SK-N-SH (cell line): Measurements from ENCODE around the gene VWA5B1. TPM values are rescaled to one million over a fixed set of nuclear protein-coding genes. Genes with fewer than 3 reads are reported as not detected.
A peak's percentile ranks its signal among the peaks of the same experiment; 100 is the strongest.

Source experiments
- CTCF ChIA-PET: fragments of 300-600, 350-600 bp; formaldehyde crosslinking; extraction: SDS; loops from one replicate; lab custom pipeline; 2021; lab: Yijun Ruan, JAX
- POLR2A ChIA-PET: fragments of 350-600 bp; sonication (Branson Sonifier 250); formaldehyde crosslinking; extraction: SDS; loops from one replicate; lab custom pipeline; 2020; ENCODE audit warnings: antibody characterized with exemption, inconsistent platforms; lab: Yijun Ruan, JAX
- DNase-seq: peaks from one replicate; pipeline ENCODE4 v3.0.0; 2012
- H2AFZ ChIP-seq: fragments of 200-600 bp; sonication (generic); 2 replicates; pipeline ENCODE4 v1.8.1; 2016; ENCODE audit warnings: antibody characterized with exemption, mild to moderate bottlenecking, low read depth
- H3F3A ChIP-seq: fragments of 200-600 bp; sonication (generic); replicated peaks from 2 replicates; pipeline ENCODE3; 2016; ENCODE audit warnings: antibody characterized with exemption, mild to moderate bottlenecking; ENCODE audit not compliant: insufficient read depth
- H3K27ac ChIP-seq, 2 experiments: fragments of 200-500 bp in 1 of 2; fragments of 200-600 bp in 1 of 2; sonication (Bioruptor generic) in 1 of 2; sonication (generic), shearing (Covaris generic) in 1 of 2; 2 replicates each; pipeline versions ENCODE4 v1.5.1 to v1.6.1; 2014 to 2016; ENCODE audit warnings: low read depth in 2 of 2, inconsistent platforms in 1 of 2, low read length in 1 of 2, mild to moderate bottlenecking in 1 of 2, mixed read lengths in 1 of 2
- H3K27me3 ChIP-seq: fragments of 200-600 bp; sonication (generic), shearing (Covaris generic); 2 replicates; pipeline ENCODE4 v1.6.1; 2016; ENCODE audit warnings: mixed run types; ENCODE audit not compliant: insufficient read depth
- H3K36me3 ChIP-seq, 2 experiments: fragments of 200-500 bp in 1 of 2; fragments of 200-600 bp in 1 of 2; sonication (Bioruptor generic) in 1 of 2; sonication (generic) in 1 of 2; replicated peaks in 1 of 2; 2 replicates each; pipeline versions ENCODE3 to v1.5.1; 2014 to 2016; ENCODE audit warnings: low read length in 1 of 2, mild to moderate bottlenecking in 1 of 2; ENCODE audit not compliant: insufficient read depth in 2 of 2, control insufficient read depth in 1 of 2
- H3K4me1 ChIP-seq, 2 experiments: fragments of 200-500 bp in 1 of 2; fragments of 200-600 bp in 1 of 2; sonication (Bioruptor generic) in 1 of 2; sonication (generic), shearing (Covaris generic) in 1 of 2; 2 replicates each; pipeline versions ENCODE4 v1.5.1 to v1.6.1; 2014 to 2016; ENCODE audit warnings: low read depth in 1 of 2, low read length in 1 of 2, mixed run types in 1 of 2; ENCODE audit not compliant: insufficient read depth in 2 of 2, control insufficient read depth in 1 of 2
- H3K4me2 ChIP-seq: fragments of 200-600 bp; sonication (generic), shearing (Covaris generic); 2 replicates; pipeline ENCODE4 v1.6.1; 2017; ENCODE audit warnings: mixed run types
- H3K4me3 ChIP-seq, 2 experiments: fragments of 200-500 bp in 1 of 2; fragments of 200-600 bp in 1 of 2; sonication (Bioruptor generic) in 1 of 2; sonication (generic), shearing (Covaris generic) in 1 of 2; 2 replicates each; pipeline versions ENCODE4 v1.5.1 to v1.8.1; 2014 to 2016; ENCODE audit warnings: low read depth in 2 of 2, inconsistent platforms in 1 of 2, low read length in 1 of 2, mild to moderate bottlenecking in 1 of 2, mixed read lengths in 1 of 2, moderate library complexity in 1 of 2
- H3K79me2 ChIP-seq: fragments of 200-600 bp; sonication (generic); 2 replicates; pipeline ENCODE4 v1.8.1; 2017; ENCODE audit warnings: mild to moderate bottlenecking; ENCODE audit not compliant: insufficient read depth
- H3K9ac ChIP-seq: fragments of 200-600 bp; sonication (generic); 2 replicates; pipeline ENCODE4 v1.6.1; 2017; ENCODE audit warnings: mixed run types
- H3K9me2 ChIP-seq: fragments of 200-600 bp; sonication (generic); 2 replicates; pipeline ENCODE4 v1.6.1; 2017; ENCODE audit warnings: mixed run types
- H3K9me3 ChIP-seq: fragments of 200-600 bp; sonication (generic); 2 replicates; pipeline ENCODE4 v1.6.1; 2017; ENCODE audit warnings: mixed run types, mild to moderate bottlenecking, moderate library complexity
- H4K20me1 ChIP-seq: fragments of 200-600 bp; sonication (generic); 2 replicates; pipeline ENCODE4 v1.6.1; 2017; ENCODE audit warnings: mild to moderate bottlenecking, mixed run types; ENCODE audit not compliant: insufficient read depth
- CHD2 ChIP-seq: fragments of 150-350 bp; IDR thresholded peaks from 2 replicates; pipeline ENCODE4 v1.6.1; 2018; ENCODE audit warnings: low read length; ENCODE audit not compliant: partially characterized antibody
- EP300 ChIP-seq, 2 experiments: IDR thresholded peaks; 2 replicates each; pipeline versions ENCODE4 v1.4.0 to v1.6.1; 2012; ENCODE audit warnings: borderline replicate concordance in 1 of 2, low read depth in 1 of 2, low read length in 1 of 2
- EZH2phosphoT487 ChIP-seq: fragments of 200-600 bp; sonication (generic); IDR thresholded peaks from 2 replicates; pipeline ENCODE4 v1.6.1; 2017; ENCODE audit warnings: low read depth, mixed run types, mild to moderate bottlenecking, antibody characterized with exemption, moderate library complexity, borderline replicate concordance
- JUND ChIP-seq: IDR thresholded peaks from 2 replicates; pipeline ENCODE4 v1.4.0; 2012
- RAD21 ChIP-seq: IDR thresholded peaks from 2 replicates; pipeline ENCODE4 v1.6.1; 2012; ENCODE audit warnings: mild to moderate bottlenecking, low read length
- RXRA ChIP-seq: IDR thresholded peaks from 2 replicates; pipeline ENCODE4 v1.4.0; 2012; ENCODE audit warnings: low read depth, mild to moderate bottlenecking, borderline replicate concordance
- SMC3 ChIP-seq: IDR thresholded peaks from 2 replicates; pipeline ENCODE4 v1.6.1; 2012; ENCODE audit warnings: low read depth, low read length, improper control_type of control experiment
- YY1 ChIP-seq: IDR thresholded peaks from 2 replicates; pipeline ENCODE4 v1.4.0; 2012; ENCODE audit warnings: low read depth, mild to moderate bottlenecking
- WGBS: methylation state at CpG from one replicate; pipeline ENCODE4 v1.1.6; 2017; ENCODE audit warnings: low lambda C conversion rate; 5-methylcytosine and 5-hydroxymethylcytosine counted together
- polyA plus RNA-seq, 3 experiments: library from polyadenylated mRNA; depleted of rRNA; stranded (reverse); fragments of >200 nt; gene quantifications; 2 replicates each; pipeline ENCODE4 v1.2.3, GENCODE V29; 2012
- TF ChIP-seq, protein P1 (sequence below): IDR thresholded peaks from 2 replicates; pipeline ENCODE4 v1.6.1; 2012; ENCODE audit warnings: mild to moderate bottlenecking, low read depth, low read length, moderate library complexity
- TF ChIP-seq, protein P2 (sequence below): fragments of 200-600 bp; sonication (generic); IDR thresholded peaks from 2 replicates; pipeline ENCODE4 v1.6.1; 2017; ENCODE audit warnings: antibody characterized with exemption, mild to moderate bottlenecking, moderate library complexity

Gene VWA5B1
- polyA plus RNA-seq, 1 of the 3 experiments (the other 2 are of a cell fraction), result not detected

DNA sequence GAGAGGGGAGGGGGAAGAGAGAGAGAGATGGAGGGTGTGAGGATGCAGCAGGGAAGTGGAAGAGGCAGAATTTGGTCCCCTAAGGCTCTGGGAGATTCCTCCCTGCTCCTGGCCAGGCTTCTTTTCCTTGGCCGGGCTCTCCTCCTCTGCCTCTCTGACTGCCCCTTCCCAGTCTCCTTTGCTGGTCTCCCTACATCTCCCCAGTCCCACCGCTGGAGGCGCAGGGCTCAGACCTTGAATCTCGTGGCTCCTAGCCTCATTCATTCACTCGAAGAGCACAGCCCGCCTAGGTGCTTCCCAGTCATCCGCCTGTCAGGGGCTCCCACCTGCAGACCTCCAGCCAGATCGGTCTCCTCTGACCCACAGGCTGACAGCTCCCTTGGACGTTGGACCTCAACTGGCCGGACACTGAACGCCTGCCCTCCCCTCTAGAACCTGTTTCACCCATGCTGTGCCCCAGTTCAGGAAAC lies 76.5 kb downstream of the VWA5B1 start:
- WGBS, result 24% methylated on average over 8 of the region's 11 CpGs
- Histone ChIP-seq H3F3A (no peaks in the 10 kb centered on the region), H3K4me2 (peak overlapping the region; percentile 50; the same call in 1 of the 2 replicates), H3K9me2 (no peaks in the 10 kb centered on the region), H2AFZ (no peak overlapping the region), H3K27me3 (peaks cover 37% of the 10 kb centered on the region), H3K27ac (no peak overlapping the region), H3K36me3 (no peaks in the 10 kb centered on the region), H3K4me1 (peaks cover 0 to 9% of the 10 kb centered on the region in 2 experiments; a peak in 2 of 4 replicates), H3K9me3 (no peaks in the 10 kb centered on the region), H3K9ac (no peak overlapping the region), H3K4me3 (peak overlapping the region in 1 of 2 experiments; percentile 37; a peak in 3 of 4 replicates), H3K79me2 (no peaks in the 10 kb centered on the region), H4K20me1 (no peaks in the 10 kb centered on the region)
- ChIA-PET POLR2A (no interaction called here), CTCF (interaction anchor here (0.7 to 15.7 kb wide), 7 partner anchors 10 to 128 kb away, joined by 3 to 148 read pairs (median 4); partner anchors contain the start of gene CAMK2N1)
- DNase-seq, result peak; percentile 79
- TF ChIP-seq SMC3, result no peak
- TF ChIP-seq, protein P1, sequence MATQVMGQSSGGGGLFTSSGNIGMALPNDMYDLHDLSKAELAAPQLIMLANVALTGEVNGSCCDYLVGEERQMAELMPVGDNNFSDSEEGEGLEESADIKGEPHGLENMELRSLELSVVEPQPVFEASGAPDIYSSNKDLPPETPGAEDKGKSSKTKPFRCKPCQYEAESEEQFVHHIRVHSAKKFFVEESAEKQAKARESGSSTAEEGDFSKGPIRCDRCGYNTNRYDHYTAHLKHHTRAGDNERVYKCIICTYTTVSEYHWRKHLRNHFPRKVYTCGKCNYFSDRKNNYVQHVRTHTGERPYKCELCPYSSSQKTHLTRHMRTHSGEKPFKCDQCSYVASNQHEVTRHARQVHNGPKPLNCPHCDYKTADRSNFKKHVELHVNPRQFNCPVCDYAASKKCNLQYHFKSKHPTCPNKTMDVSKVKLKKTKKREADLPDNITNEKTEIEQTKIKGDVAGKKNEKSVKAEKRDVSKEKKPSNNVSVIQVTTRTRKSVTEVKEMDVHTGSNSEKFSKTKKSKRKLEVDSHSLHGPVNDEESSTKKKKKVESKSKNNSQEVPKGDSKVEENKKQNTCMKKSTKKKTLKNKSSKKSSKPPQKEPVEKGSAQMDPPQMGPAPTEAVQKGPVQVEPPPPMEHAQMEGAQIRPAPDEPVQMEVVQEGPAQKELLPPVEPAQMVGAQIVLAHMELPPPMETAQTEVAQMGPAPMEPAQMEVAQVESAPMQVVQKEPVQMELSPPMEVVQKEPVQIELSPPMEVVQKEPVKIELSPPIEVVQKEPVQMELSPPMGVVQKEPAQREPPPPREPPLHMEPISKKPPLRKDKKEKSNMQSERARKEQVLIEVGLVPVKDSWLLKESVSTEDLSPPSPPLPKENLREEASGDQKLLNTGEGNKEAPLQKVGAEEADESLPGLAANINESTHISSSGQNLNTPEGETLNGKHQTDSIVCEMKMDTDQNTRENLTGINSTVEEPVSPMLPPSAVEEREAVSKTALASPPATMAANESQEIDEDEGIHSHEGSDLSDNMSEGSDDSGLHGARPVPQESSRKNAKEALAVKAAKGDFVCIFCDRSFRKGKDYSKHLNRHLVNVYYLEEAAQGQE, result no peak
- TF ChIP-seq CHD2, result no peak
- no peak for TF ChIP-seq YY1
- TF ChIP-seq JUND, result no peak
- TF ChIP-seq RXRA, result no peak
- TF ChIP-seq RAD21, result peak; percentile 23; the same call in 1 of the 2 replicates
- TF ChIP-seq, protein P2, sequence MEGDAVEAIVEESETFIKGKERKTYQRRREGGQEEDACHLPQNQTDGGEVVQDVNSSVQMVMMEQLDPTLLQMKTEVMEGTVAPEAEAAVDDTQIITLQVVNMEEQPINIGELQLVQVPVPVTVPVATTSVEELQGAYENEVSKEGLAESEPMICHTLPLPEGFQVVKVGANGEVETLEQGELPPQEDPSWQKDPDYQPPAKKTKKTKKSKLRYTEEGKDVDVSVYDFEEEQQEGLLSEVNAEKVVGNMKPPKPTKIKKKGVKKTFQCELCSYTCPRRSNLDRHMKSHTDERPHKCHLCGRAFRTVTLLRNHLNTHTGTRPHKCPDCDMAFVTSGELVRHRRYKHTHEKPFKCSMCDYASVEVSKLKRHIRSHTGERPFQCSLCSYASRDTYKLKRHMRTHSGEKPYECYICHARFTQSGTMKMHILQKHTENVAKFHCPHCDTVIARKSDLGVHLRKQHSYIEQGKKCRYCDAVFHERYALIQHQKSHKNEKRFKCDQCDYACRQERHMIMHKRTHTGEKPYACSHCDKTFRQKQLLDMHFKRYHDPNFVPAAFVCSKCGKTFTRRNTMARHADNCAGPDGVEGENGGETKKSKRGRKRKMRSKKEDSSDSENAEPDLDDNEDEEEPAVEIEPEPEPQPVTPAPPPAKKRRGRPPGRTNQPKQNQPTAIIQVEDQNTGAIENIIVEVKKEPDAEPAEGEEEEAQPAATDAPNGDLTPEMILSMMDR, result peak; percentile 52
- TF ChIP-seq EZH2phosphoT487, result no peak

DNA sequence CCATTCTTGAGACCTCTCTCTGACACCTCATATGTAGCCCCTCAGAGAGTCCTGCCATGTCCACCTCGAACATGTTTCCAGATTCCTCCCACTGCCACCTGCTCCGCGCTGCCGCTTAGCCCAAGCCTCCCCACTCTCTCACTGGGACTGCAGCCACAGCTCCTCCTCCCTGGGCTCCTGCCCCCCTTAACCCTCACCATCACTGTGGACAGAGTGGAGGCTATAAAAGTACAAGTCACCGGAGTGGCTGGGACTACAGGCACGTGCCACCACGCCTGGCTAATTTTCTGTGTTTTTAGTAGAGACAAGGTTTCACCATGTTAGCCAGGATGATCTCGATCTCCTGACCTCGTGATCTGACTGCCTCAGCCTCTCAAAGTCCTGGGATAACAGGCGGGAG lies 77.0 kb downstream of the VWA5B1 start:
- H3K9me2 ChIP-seq, result no peaks in the 10 kb centered on the region
- no peak overlapping the region for H2AFZ ChIP-seq
- H4K20me1 ChIP-seq, result no peaks in the 10 kb centered on the region
- no peak overlapping the region for H3K27ac ChIP-seq
- DNase-seq, result no peak
- H3K9ac ChIP-seq, result no peak overlapping the region
- H3K9me3 ChIP-seq, result no peaks in the 10 kb centered on the region
- TF ChIP-seq EP300 (IDR thresholded peaks at IDR 0.05; ENCODE audit: borderline replicate concordance in 1 of 2, low read depth in 1 of 2, low read length in 1 of 2), result no peak
- peaks cover 37% of the 10 kb centered on the region for H3K27me3 ChIP-seq
- no peak overlapping the region for H3K4me3 ChIP-seq
- 63% methylated on average over 10 of the region's 10 CpGs for WGBS
- no peaks in the 10 kb centered on the region for H3K36me3 ChIP-seq
- H3K79me2 ChIP-seq, result no peaks in the 10 kb centered on the region
- ChIA-PET POLR2A (no interaction called here), CTCF (interaction anchor here (0.8 to 15.7 kb wide), 6 partner anchors 9 to 127 kb away, joined by 3 to 148 read pairs (median 5); partner anchors contain the start of gene CAMK2N1)
- peaks cover 0 to 9% of the 10 kb centered on the region in 2 experiments; a peak in 2 of 4 replicates for H3K4me1 ChIP-seq
- H3K4me2 ChIP-seq, result no peak overlapping the region
- no peaks in the 10 kb centered on the region for H3F3A ChIP-seq
